Globus pallidus (tissue), 1 donor: Measurements from ENCODE around the gene AIFM1.
"Not testable (repeated sequence)": the region's sequence is repeated elsewhere in the genome, so short reads cannot be mapped to it uniquely, and the experiment has no call there.

Experiments used
- DNase-seq: peaks from one replicate; pipeline ENCODE4 v3.0.0-alpha.2; 2015; ENCODE audit warnings: low spot score

The AIFM1 gene

GRCh38 chrX:130118441-130119311 lies 47.0 kb downstream of the AIFM1 start:
- no peak for DNase-seq

- no peak for DNase-seq
Measured at GRCh38 chrX:130117166-130117565, 48.5 kb downstream of the AIFM1 start.

GRCh38 chrX:130115119-130115885 lies 50.3 kb downstream of the AIFM1 start:
- DNase-seq, result not testable (repeated sequence)

- no peak for DNase-seq
Measured at GRCh38 chrX:130114141-130114588, 51.5 kb downstream of the AIFM1 start.

GRCh38 chrX:130111220-130112154 lies 54.2 kb downstream of the AIFM1 start:
- no peak for DNase-seq

GRCh38 chrX:130110379-130111219 lies 55.0 kb downstream of the AIFM1 start, which contains the start of gene ELF4:
ELF4 (minus strand) TSS chrX:130110497; CDS start chrX:130081330, 29,167 bp downstream.
- DNase-seq, result no peak

GRCh38 chrX:130109429-130110378 lies 55.9 kb downstream of the AIFM1 start:
- DNase-seq, result no peak

GRCh38 chrX:130108647-130109428 lies 56.8 kb downstream of the AIFM1 start:
- DNase-seq, result no peak

- DNase-seq, result no peak
Measured at GRCh38 chrX:130106071-130106470, 59.6 kb downstream of the AIFM1 start.

GRCh38 chrX:130105244-130105643 lies 60.4 kb downstream of the AIFM1 start:
- no peak for DNase-seq

GRCh38 chrX:130103605-130104004 lies 62.0 kb downstream of the AIFM1 start:
- no peak for DNase-seq

GRCh38 chrX:130100180-130100579 lies 65.5 kb downstream of the AIFM1 start:
- DNase-seq, result no peak

GRCh38 chrX:130098210-130098552 lies 67.5 kb downstream of the AIFM1 start:
- no peak for DNase-seq

- DNase-seq, result no peak
Measured at GRCh38 chrX:130097507-130098209, 68.0 kb downstream of the AIFM1 start.

- no peak for DNase-seq
Measured at GRCh38 chrX:130095249-130096030, 70.2 kb downstream of the AIFM1 start.

GRCh38 chrX:130094696-130095095 lies 70.9 kb downstream of the AIFM1 start:
- DNase-seq, result no peak

GRCh38 chrX:130093271-130093670 lies 72.4 kb downstream of the AIFM1 start:
- DNase-seq, result no peak
